Activated T-cell treated with anti-CD3 and anti-CD28 coated beads for 48 hours (primary cell): Measurements from ENCODE around the gene SLC41A3.
"Not testable (repeated sequence)": the region's sequence is repeated elsewhere in the genome, so short reads cannot be mapped to it uniquely, and the experiment has no call there.

Source experiments
- DNase-seq: peaks from one replicate; pipeline ENCODE4 v3.0.0-alpha.2; 2020; ENCODE audit warnings: low read depth

The SLC41A3 gene

GRCh38 chr3:125957674-125958510 is 126.0 kb downstream of the SLC41A3 start:
- no peak for DNase-seq

- DNase-seq = not testable (repeated sequence)
These were observed 126.9 kb downstream of the SLC41A3 start for GRCh38 chr3:125957020-125957419.
